NB4 (cell line): Measurements from ENCODE around the gene CRTAP.
"Not testable (repeated sequence)": the region's sequence is repeated elsewhere in the genome, so short reads cannot be mapped to it uniquely, and the experiment has no call there.

Experiments used
- DNase-seq: peaks from one replicate; pipeline ENCODE4 v3.0.0; 2010; ENCODE audit warnings: low read depth
- H3K4me3 ChIP-seq: one replicate; pipeline ENCODE4 v1.5.1; 2011; ENCODE audit warnings: mild to moderate bottlenecking, low read depth, low read length, moderate library complexity
- MYC ChIP-seq: IDR thresholded peaks from 2 replicates; pipeline ENCODE4 v1.6.1; 2011; ENCODE audit warnings: low read depth, low read length
- POLR2A ChIP-seq: IDR thresholded peaks from 2 replicates; pipeline ENCODE4 v1.6.1; 2011; ENCODE audit warnings: mild to moderate bottlenecking; ENCODE audit not compliant: insufficient read length; ENCODE audit errors: extremely low read depth
- TF ChIP-seq, protein P1 (sequence below): IDR thresholded peaks from one replicate; pipeline ENCODE4 v1.5.1; 2012; ENCODE audit warnings: low read depth, low read length
- TF ChIP-seq, protein P2 (sequence below): IDR thresholded peaks from 2 replicates; pipeline ENCODE4 v1.6.1; 2011; ENCODE audit warnings: low read depth, low read length

The CRTAP gene

DNA sequence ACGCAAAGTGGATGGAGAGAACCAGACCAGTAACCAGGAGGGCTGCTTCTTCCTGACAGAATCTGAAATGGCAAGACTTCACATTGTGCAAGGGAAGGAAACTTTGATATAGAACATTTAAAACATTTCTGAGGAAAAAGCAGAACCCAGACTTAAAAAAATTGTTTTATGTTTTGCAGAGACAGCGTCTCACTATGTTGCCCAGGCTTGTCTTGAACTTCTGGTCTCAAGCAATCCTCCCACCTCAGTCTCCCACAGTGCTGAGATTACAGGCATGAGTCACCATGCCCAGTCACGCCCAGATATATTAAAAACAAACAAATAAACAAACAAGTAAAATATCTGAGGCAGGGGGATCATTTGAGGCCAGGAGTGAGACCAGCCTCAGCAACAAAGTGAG is 46.2 kb downstream of the CRTAP start:
- no peak for TF ChIP-seq POLR2A
- TF ChIP-seq MYC: no peak
- TF ChIP-seq, protein P1, sequence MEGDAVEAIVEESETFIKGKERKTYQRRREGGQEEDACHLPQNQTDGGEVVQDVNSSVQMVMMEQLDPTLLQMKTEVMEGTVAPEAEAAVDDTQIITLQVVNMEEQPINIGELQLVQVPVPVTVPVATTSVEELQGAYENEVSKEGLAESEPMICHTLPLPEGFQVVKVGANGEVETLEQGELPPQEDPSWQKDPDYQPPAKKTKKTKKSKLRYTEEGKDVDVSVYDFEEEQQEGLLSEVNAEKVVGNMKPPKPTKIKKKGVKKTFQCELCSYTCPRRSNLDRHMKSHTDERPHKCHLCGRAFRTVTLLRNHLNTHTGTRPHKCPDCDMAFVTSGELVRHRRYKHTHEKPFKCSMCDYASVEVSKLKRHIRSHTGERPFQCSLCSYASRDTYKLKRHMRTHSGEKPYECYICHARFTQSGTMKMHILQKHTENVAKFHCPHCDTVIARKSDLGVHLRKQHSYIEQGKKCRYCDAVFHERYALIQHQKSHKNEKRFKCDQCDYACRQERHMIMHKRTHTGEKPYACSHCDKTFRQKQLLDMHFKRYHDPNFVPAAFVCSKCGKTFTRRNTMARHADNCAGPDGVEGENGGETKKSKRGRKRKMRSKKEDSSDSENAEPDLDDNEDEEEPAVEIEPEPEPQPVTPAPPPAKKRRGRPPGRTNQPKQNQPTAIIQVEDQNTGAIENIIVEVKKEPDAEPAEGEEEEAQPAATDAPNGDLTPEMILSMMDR: no peak
- TF ChIP-seq, protein P2, sequence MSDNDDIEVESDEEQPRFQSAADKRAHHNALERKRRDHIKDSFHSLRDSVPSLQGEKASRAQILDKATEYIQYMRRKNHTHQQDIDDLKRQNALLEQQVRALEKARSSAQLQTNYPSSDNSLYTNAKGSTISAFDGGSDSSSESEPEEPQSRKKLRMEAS: no peak
- no peak overlapping the region for H3K4me3 ChIP-seq
- DNase-seq: no peak

DNA sequence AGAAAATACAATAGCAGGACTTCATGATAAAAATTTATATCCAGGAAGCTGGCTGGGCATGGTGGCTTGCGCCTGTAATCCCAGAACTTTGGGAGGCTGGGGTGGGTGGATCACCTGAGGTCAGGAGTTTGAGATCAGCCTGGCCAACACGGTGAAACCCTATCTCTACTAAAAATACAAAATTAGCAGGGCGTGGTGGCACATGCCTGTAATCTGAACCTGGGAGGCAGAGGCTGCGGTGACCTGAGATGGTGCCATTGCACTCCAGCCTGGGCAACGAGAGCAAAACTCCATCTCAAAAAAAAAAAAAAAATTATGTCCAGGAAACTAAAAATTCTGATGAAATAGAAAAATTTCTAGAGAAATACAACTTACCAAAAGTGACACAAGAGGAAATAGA is 48.8 kb downstream of the CRTAP start:
- not testable (repeated sequence) for DNase-seq, H3K4me3 ChIP-seq

DNA sequence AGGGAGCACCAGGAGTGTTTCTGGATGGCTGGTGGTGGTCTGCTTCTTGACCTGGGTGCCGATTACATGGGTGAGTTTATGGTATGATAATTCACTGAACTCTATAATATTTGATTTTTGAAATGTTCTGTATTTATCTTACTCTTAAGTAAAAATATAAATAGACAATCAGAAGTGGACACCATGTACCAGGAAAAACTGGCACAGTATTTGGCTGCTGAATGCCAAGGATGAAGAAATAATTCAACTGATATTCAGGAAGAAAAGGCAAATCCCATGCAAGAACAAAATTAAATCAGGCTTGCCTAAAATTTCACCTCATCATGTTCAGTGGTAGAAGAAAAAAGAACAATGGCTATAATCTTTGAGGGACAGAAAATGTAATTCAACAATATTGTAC is 51.6 kb downstream of the CRTAP start:
- TF ChIP-seq POLR2A (no peak), MYC (no peak)
- TF ChIP-seq, protein P1: no peak
- TF ChIP-seq, protein P2: no peak
- no peak for DNase-seq
- H3K4me3 ChIP-seq: no peak overlapping the region

DNA sequence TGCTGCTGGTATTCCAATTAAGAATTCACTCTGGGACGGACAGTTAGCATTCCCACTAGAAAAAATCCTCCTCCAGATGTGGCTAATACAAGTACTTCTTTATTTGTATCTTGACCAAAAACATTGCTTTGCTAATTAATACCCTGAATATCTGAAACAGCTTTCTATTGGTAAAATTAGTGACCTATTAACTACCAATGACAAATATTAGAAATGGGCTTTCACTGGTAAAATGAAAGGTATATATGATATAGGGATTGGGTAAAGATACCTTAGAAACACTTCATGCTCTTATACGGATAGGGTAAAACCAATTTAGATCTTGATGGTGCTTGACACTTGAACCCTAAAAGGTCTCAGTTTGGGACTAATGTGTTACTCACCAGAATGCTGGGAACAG is 52.3 kb downstream of the CRTAP start:
- TF ChIP-seq MYC: no peak
- TF ChIP-seq POLR2A: no peak
- TF ChIP-seq, protein P2: no peak
- TF ChIP-seq, protein P1: no peak
- no peak for DNase-seq
- no peak overlapping the region for H3K4me3 ChIP-seq

DNA sequence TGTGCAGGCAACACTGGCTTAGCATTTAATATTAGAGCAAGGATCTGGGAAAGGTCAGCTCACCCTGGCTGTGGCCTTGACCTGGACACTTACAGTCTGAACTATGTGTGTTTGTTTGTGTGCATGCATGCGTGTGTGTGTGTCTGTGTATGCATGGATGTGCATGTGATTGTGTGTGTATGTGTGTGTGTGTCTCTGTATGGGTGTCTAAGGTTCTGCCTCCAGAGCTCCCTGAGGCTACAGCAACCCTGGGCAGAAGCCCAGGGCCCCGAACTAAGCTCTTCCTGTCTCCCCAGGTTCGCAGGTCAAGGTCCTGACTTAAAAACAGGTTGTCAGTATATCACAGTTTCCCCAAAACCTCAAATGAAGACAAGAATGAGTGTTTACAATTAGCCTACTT is 53.5 kb downstream of the CRTAP start:
- DNase-seq: no peak
- no peak overlapping the region for H3K4me3 ChIP-seq
- TF ChIP-seq, protein P1: no peak
- TF ChIP-seq, protein P2: no peak
- TF ChIP-seq POLR2A: no peak
- TF ChIP-seq MYC: no peak

DNA sequence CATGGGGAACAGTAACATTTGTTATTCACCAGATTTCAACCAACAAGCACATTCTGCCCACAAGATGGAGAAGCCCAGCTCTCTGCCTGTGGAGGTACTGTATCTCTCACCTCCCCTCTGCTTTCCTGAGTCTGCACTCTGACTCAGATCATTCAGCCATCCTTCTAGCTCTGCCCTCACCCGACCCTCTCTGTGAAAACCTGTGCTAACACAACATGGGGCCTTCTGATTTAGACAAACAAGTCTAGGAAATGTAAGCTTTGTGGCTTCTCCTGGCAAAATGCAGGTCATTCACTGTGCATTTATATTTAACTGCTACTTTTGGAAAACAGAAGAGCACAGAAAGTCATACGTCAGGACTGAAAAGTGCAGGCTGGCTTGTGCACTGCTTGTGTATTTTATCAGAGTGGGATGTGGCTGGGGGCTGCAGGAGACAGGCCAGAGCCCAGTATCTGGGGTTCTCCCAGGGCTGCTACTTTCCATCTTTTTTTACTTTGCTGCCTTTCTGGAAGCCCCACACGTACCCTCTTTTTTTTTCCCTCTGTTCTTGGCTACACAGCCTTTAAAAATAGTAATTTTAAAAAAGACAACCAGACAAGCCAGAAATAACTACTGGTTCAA is 54.0 kb downstream of the CRTAP start:
- DNase-seq: no peak
- H3K4me3 ChIP-seq: no peak overlapping the region
- TF ChIP-seq, protein P1: no peak
- TF ChIP-seq, protein P2: no peak
- no peak for TF ChIP-seq POLR2A
- TF ChIP-seq MYC: no peak
